Activated T-helper 17 cell treated with anti-CD3 and anti-CD28 coated beads, Interleukin-2, amount 50 U/mL, for 72 hours (primary cell): Measurements from ENCODE around the gene SCAF4. TPM values are rescaled to one million over a fixed set of nuclear protein-coding genes. Genes with fewer than 3 reads are reported as not detected.
A peak's percentile ranks its signal among the peaks of the same experiment; 100 is the strongest.
"Not testable (repeated sequence)": the region's sequence is repeated elsewhere in the genome, so short reads cannot be mapped to it uniquely, and the experiment has no call there.

Experiments
- ATAC-seq: fragments of 150-1000 bp; cut with Tn5 transposase; replicated peaks from 2 replicates; pipeline ENCODE4 v1.10.0; 2021; ENCODE audit warnings: mild to moderate bottlenecking, moderate library complexity
- H3K27ac Mint-ChIP-seq: one replicate; pipeline ENCODE4 v1.8.0; 2022; ENCODE audit warnings: mixed read lengths
- H3K27me3 Mint-ChIP-seq: one replicate; pipeline ENCODE4 v1.8.0; 2022; ENCODE audit warnings: mixed read lengths
- H3K36me3 Mint-ChIP-seq: one replicate; pipeline ENCODE4 v1.8.0; 2022; ENCODE audit warnings: low read depth, mild to moderate bottlenecking, mixed read lengths
- H3K4me1 Mint-ChIP-seq: one replicate; pipeline ENCODE4 v1.8.0; 2022; ENCODE audit warnings: mixed read lengths
- H3K4me3 Mint-ChIP-seq: one replicate; pipeline ENCODE4 v1.8.0; 2022; ENCODE audit warnings: mild to moderate bottlenecking, mixed read lengths
- H3K9me3 Mint-ChIP-seq: one replicate; pipeline ENCODE4 v1.8.0; 2022; ENCODE audit warnings: mixed read lengths
- total RNA-seq, 2 donors: library from RNA; stranded (reverse); gene quantifications; one replicate each; pipeline ENCODE4 v1.2.3, GENCODE V29; 2022

Gene SCAF4
- total RNA-seq, 2 donors from 2014 or later, result 33.0 to 46.7 TPM

- Mint-ChIP-seq H3K36me3 (peaks cover 77% of the 10 kb centered on the region), H3K4me1 (no peaks in the 10 kb centered on the region), H3K27ac (no peak overlapping the region), H3K4me3 (no peak overlapping the region), H3K9me3 (no peaks in the 10 kb centered on the region), H3K27me3 (no peaks in the 10 kb centered on the region)
- no peak for ATAC-seq
These were observed 49.3 kb downstream of the SCAF4 start for GRCh38 chr21:31682620-31683019.

GRCh38 chr21:31678478-31678877, 53.4 kb downstream of the SCAF4 start:
- H3K27me3 Mint-ChIP-seq, result no peaks in the 10 kb centered on the region
- H3K4me1 Mint-ChIP-seq, result no peaks in the 10 kb centered on the region
- H3K27ac Mint-ChIP-seq, result no peak overlapping the region
- no peak for ATAC-seq
- H3K4me3 Mint-ChIP-seq, result no peak overlapping the region
- peaks cover 36% of the 10 kb centered on the region for H3K36me3 Mint-ChIP-seq
- H3K9me3 Mint-ChIP-seq, result no peaks in the 10 kb centered on the region

- peaks cover 30% of the 10 kb centered on the region for H3K36me3 Mint-ChIP-seq
- no peak overlapping the region for H3K27ac Mint-ChIP-seq
- ATAC-seq, result no peak
- H3K4me3 Mint-ChIP-seq, result no peak overlapping the region
- H3K27me3 Mint-ChIP-seq, result no peaks in the 10 kb centered on the region
- H3K9me3 Mint-ChIP-seq, result no peaks in the 10 kb centered on the region
- H3K4me1 Mint-ChIP-seq, result peaks cover 6% of the 10 kb centered on the region
These were observed 54.9 kb downstream of the SCAF4 start for GRCh38 chr21:31677047-31677446.

GRCh38 chr21:31675960-31676359, 56.0 kb downstream of the SCAF4 start:
- Mint-ChIP-seq H3K27ac (no peak overlapping the region), H3K4me1 (peaks cover 6% of the 10 kb centered on the region), H3K9me3 (no peaks in the 10 kb centered on the region), H3K4me3 (no peak overlapping the region), H3K36me3 (peaks cover 30% of the 10 kb centered on the region), H3K27me3 (no peaks in the 10 kb centered on the region)
- no peak for ATAC-seq

GRCh38 chr21:31675318-31675717, 56.6 kb downstream of the SCAF4 start:
- Mint-ChIP-seq H3K27me3 (no peaks in the 10 kb centered on the region), H3K9me3 (no peaks in the 10 kb centered on the region), H3K4me1 (peaks cover 6% of the 10 kb centered on the region), H3K4me3 (no peak overlapping the region), H3K36me3 (peaks cover 32% of the 10 kb centered on the region), H3K27ac (no peak overlapping the region)
- no peak for ATAC-seq

- Mint-ChIP-seq H3K27ac (no peak overlapping the region), H3K27me3 (no peaks in the 10 kb centered on the region), H3K4me3 (no peak overlapping the region), H3K36me3 (peaks cover 44% of the 10 kb centered on the region), H3K4me1 (peaks cover 13% of the 10 kb centered on the region), H3K9me3 (no peaks in the 10 kb centered on the region)
- ATAC-seq, result no peak
These were observed 58.5 kb downstream of the SCAF4 start for GRCh38 chr21:31673321-31673912.

- H3K4me1 Mint-ChIP-seq, result peaks cover 16% of the 10 kb centered on the region
- no peak overlapping the region for H3K4me3 Mint-ChIP-seq
- H3K9me3 Mint-ChIP-seq, result no peaks in the 10 kb centered on the region
- peaks cover 59% of the 10 kb centered on the region for H3K36me3 Mint-ChIP-seq
- H3K27ac Mint-ChIP-seq, result peak overlapping the region; percentile 1
- no peak for ATAC-seq
- H3K27me3 Mint-ChIP-seq, result no peaks in the 10 kb centered on the region
These were observed 60.0 kb downstream of the SCAF4 start for GRCh38 chr21:31671931-31672330.

- peaks cover 23% of the 10 kb centered on the region for H3K4me1 Mint-ChIP-seq
- no peak for ATAC-seq
- no peak overlapping the region for H3K4me3 Mint-ChIP-seq
- peaks cover 66% of the 10 kb centered on the region for H3K36me3 Mint-ChIP-seq
- H3K27ac Mint-ChIP-seq, result peak overlapping the region; percentile 1
- no peaks in the 10 kb centered on the region for H3K9me3 Mint-ChIP-seq
- H3K27me3 Mint-ChIP-seq, result no peaks in the 10 kb centered on the region
These were observed 60.7 kb downstream of the SCAF4 start for GRCh38 chr21:31671146-31671716.

- H3K9me3 Mint-ChIP-seq, result no peaks in the 10 kb centered on the region
- no peak for ATAC-seq
- no peak overlapping the region for H3K4me3 Mint-ChIP-seq
- peaks cover 78% of the 10 kb centered on the region for H3K36me3 Mint-ChIP-seq
- no peak overlapping the region for H3K27ac Mint-ChIP-seq
- peaks cover 30% of the 10 kb centered on the region for H3K4me1 Mint-ChIP-seq
- no peaks in the 10 kb centered on the region for H3K27me3 Mint-ChIP-seq
These were observed 61.8 kb downstream of the SCAF4 start for GRCh38 chr21:31670070-31670469.

- Mint-ChIP-seq H3K27me3 (no peaks in the 10 kb centered on the region), H3K4me1 (peaks cover 36% of the 10 kb centered on the region), H3K4me3 (peak overlapping the region; percentile 49), H3K27ac (peak overlapping the region; percentile 12), H3K9me3 (no peaks in the 10 kb centered on the region), H3K36me3 (peaks cover 90% of the 10 kb centered on the region)
- ATAC-seq, result peak; percentile 78
These were observed 63.0 kb downstream of the SCAF4 start for GRCh38 chr21:31668651-31669491.

GRCh38 chr21:31667639-31668038, 64.3 kb downstream of the SCAF4 start:
- Mint-ChIP-seq H3K9me3 (no peaks in the 10 kb centered on the region), H3K4me1 (peaks cover 33% of the 10 kb centered on the region), H3K36me3 (peaks cover 99% of the 10 kb centered on the region), H3K4me3 (peak overlapping the region; percentile 49), H3K27me3 (no peaks in the 10 kb centered on the region), H3K27ac (peak overlapping the region; percentile 12)
- no peak for ATAC-seq

GRCh38 chr21:31667132-31667531, 64.8 kb downstream of the SCAF4 start:
- Mint-ChIP-seq H3K4me3 (peak overlapping the region; percentile 94), H3K36me3 (peaks cover 99% of the 10 kb centered on the region), H3K4me1 (peaks cover 33% of the 10 kb centered on the region), H3K27ac (peak overlapping the region; percentile 77), H3K27me3 (no peaks in the 10 kb centered on the region), H3K9me3 (no peaks in the 10 kb centered on the region)
- ATAC-seq, result peak; percentile 34

GRCh38 chr21:31666445-31667010, 65.4 kb downstream of the SCAF4 start:
- Mint-ChIP-seq H3K27ac (peak overlapping the region; percentile 77), H3K4me3 (peak overlapping the region; percentile 94), H3K9me3 (no peaks in the 10 kb centered on the region), H3K27me3 (no peaks in the 10 kb centered on the region), H3K36me3 (peaks cover 99% of the 10 kb centered on the region), H3K4me1 (peaks cover 39% of the 10 kb centered on the region)
- ATAC-seq, result peak; percentile 30

GRCh38 chr21:31665869-31666268, 66.0 kb downstream of the SCAF4 start:
- H3K27me3 Mint-ChIP-seq, ATAC-seq, H3K9me3 Mint-ChIP-seq: not testable (repeated sequence)
- Mint-ChIP-seq H3K36me3 (peaks cover 100% of the 10 kb centered on the region), H3K4me1 (peaks cover 44% of the 10 kb centered on the region), H3K27ac (peak overlapping the region; percentile 77), H3K4me3 (peak overlapping the region; percentile 94)
